Measurements from ENCODE around the gene OSCP1.
"Not testable (repeated sequence)": the region's sequence is repeated elsewhere in the genome, so short reads cannot be mapped to it uniquely, and the experiment has no call there.

DNA sequence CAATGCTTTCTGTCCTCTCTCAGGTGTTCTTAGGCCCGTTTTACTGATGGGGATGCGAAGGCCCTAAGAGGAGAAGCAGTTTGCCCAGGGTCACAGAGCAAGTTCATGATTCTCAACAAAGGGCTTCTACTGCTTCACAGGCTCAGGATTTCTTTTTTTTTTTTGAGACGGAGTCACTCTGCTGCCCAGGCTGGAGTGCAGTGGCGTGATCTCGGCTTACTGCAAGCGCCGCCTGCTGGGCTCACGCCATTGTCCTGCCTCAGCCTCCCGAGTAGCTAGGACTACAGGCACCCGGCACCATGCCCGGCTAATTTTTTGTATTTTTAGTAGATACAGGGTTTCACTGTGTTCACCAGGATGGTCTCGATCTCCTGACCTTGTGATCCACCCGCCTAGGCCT, 27.4 kb upstream of the OSCP1 start:
- TF ChIP-seq, protein P1, sequence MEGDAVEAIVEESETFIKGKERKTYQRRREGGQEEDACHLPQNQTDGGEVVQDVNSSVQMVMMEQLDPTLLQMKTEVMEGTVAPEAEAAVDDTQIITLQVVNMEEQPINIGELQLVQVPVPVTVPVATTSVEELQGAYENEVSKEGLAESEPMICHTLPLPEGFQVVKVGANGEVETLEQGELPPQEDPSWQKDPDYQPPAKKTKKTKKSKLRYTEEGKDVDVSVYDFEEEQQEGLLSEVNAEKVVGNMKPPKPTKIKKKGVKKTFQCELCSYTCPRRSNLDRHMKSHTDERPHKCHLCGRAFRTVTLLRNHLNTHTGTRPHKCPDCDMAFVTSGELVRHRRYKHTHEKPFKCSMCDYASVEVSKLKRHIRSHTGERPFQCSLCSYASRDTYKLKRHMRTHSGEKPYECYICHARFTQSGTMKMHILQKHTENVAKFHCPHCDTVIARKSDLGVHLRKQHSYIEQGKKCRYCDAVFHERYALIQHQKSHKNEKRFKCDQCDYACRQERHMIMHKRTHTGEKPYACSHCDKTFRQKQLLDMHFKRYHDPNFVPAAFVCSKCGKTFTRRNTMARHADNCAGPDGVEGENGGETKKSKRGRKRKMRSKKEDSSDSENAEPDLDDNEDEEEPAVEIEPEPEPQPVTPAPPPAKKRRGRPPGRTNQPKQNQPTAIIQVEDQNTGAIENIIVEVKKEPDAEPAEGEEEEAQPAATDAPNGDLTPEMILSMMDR (conservative IDR thresholded peaks at IDR 0.05) = not testable (repeated sequence)
- TF ChIP-seq ZFX (IDR thresholded peaks at IDR 0.05) = not testable (repeated sequence)
